Skin epidermis (tissue), 12 donors: Measurements from ENCODE around the gene ACOXL.
"Not testable (repeated sequence)": the region's sequence is repeated elsewhere in the genome, so short reads cannot be mapped to it uniquely, and the experiment has no call there.

ENCODE experiments used
- H3K27ac ChIP-seq, 21 experiments: fragments of 200-600 bp; sonication (generic) in 11 of 21; one replicate each; pipeline ENCODE4 v1.5.0; 2020; ENCODE audit warnings: mild to moderate bottlenecking in 3 of 21, inconsistent platforms in 2 of 21, moderate library complexity in 2 of 21
- H3K4me3 ChIP-seq, 7 experiments: fragments of 200-600 bp; sonication (generic) in 2 of 7; one replicate each; pipeline ENCODE4 v1.5.0; 2020; ENCODE audit warnings: inconsistent platforms in 2 of 7, mild to moderate bottlenecking in 2 of 7, moderate library complexity in 1 of 7

ACOXL gene

GRCh38 chr2:110843959-110844510, 111.7 kb downstream of the ACOXL start:
- no peak overlapping the region for H3K27ac ChIP-seq
- no peak overlapping the region for H3K4me3 ChIP-seq

GRCh38 chr2:110847651-110848050, 115.3 kb downstream of the ACOXL start:
- H3K4me3 ChIP-seq = no peak overlapping the region
- peak overlapping the region in 1 of 21 experiments; percentile 26 for H3K27ac ChIP-seq

GRCh38 chr2:110848071-110848470, 115.7 kb downstream of the ACOXL start:
- no peak overlapping the region for H3K4me3 ChIP-seq

GRCh38 chr2:110848519-110849030, 116.2 kb downstream of the ACOXL start:
- no peak overlapping the region for H3K27ac ChIP-seq
- H3K4me3 ChIP-seq = no peak overlapping the region

More at GRCh38 chr2:110848071-110848470, 115.7 kb downstream of the ACOXL start:
- H3K27ac ChIP-seq = peak overlapping the region in 1 of 21 experiments; percentile 26

GRCh38 chr2:110851531-110851930, 119.2 kb downstream of the ACOXL start:
- Histone ChIP-seq H3K4me3 (no peak overlapping the region), H3K27ac (no peak overlapping the region)

- H3K4me3 ChIP-seq = no peak overlapping the region
- H3K27ac ChIP-seq = peak overlapping the region in 2 of 21 experiments; percentile 18 to 60
Observed at GRCh38 chr2:110852051-110852450, 119.7 kb downstream of the ACOXL start.

GRCh38 chr2:110852541-110853263, 120.3 kb downstream of the ACOXL start:
- Histone ChIP-seq H3K27ac (peak overlapping the region in 2 of 21 experiments; percentile 46 to 60), H3K4me3 (no peak overlapping the region)

GRCh38 chr2:110853516-110853915, 121.1 kb downstream of the ACOXL start:
- Histone ChIP-seq H3K4me3 (no peak overlapping the region), H3K27ac (no peak overlapping the region)

GRCh38 chr2:110853948-110854347, 121.6 kb downstream of the ACOXL start:
- H3K27ac ChIP-seq = no peak overlapping the region
- H3K4me3 ChIP-seq = no peak overlapping the region

GRCh38 chr2:110854355-110855081, 122.1 kb downstream of the ACOXL start:
- H3K27ac ChIP-seq = no peak overlapping the region
- H3K4me3 ChIP-seq = no peak overlapping the region

GRCh38 chr2:110855841-110856240, 123.5 kb downstream of the ACOXL start:
- not testable (repeated sequence) for H3K27ac ChIP-seq, H3K4me3 ChIP-seq

GRCh38 chr2:110858135-110858725, 125.9 kb downstream of the ACOXL start:
- H3K4me3 ChIP-seq = no peak overlapping the region
- H3K27ac ChIP-seq = peak overlapping the region in 1 of 21 experiments; percentile 2

GRCh38 chr2:110858993-110859701, 126.8 kb downstream of the ACOXL start:
- Histone ChIP-seq H3K4me3 (no peak overlapping the region), H3K27ac (peak overlapping the region in 3 of 21 experiments; percentile 2 to 17 (median 7))

GRCh38 chr2:110860630-110861029, 128.3 kb downstream of the ACOXL start:
- no peak overlapping the region for H3K27ac ChIP-seq
- no peak overlapping the region for H3K4me3 ChIP-seq

- Histone ChIP-seq H3K4me3 (no peak overlapping the region), H3K27ac (no peak overlapping the region)
Observed at GRCh38 chr2:110861616-110862260, 129.4 kb downstream of the ACOXL start.

- Histone ChIP-seq H3K4me3 (no peak overlapping the region), H3K27ac (no peak overlapping the region)
Observed at GRCh38 chr2:110863726-110864125, 131.4 kb downstream of the ACOXL start.

- Histone ChIP-seq H3K4me3 (no peak overlapping the region), H3K27ac (no peak overlapping the region)
Observed at GRCh38 chr2:110864176-110864575, 131.8 kb downstream of the ACOXL start.

- no peak overlapping the region for H3K4me3 ChIP-seq
- H3K27ac ChIP-seq = no peak overlapping the region
Observed at GRCh38 chr2:110864731-110865130, 132.4 kb downstream of the ACOXL start.

- Histone ChIP-seq H3K4me3 (no peak overlapping the region), H3K27ac (no peak overlapping the region)
Observed at GRCh38 chr2:110865188-110865587, 132.8 kb downstream of the ACOXL start.
